ENCODE data around the gene KNCN. TPM values are rescaled to one million over a fixed set of nuclear protein-coding genes. Genes with fewer than 3 reads are reported as not detected.

The KNCN gene
- total RNA-seq, 1 donor from 2014 or later: not detected

DNA sequence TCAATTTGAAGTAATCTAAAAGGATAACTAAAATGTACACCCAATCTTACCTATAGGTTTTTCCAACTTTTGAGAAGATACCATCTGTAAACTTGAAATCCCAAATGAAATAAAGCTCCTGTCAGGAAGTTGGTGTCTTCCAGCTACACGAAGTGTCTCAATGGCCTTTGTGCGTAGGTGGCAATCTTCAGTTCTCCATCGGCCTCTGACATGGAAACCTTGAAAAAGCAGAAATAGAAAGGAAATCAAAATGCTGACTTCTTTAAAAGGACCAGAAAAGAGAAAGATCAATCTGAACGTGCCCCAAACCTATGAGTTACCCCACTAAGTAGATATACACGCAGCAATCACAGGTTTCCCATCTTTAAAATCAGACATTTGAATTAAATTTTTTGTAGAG lies 42.6 kb upstream of the KNCN start:
- peaks cover 36% of the 10 kb centered on the region for H3K36me3 Mint-ChIP-seq (ENCODE audit: unreplicated experiment)
- H3K4me3 Mint-ChIP-seq (ENCODE audit: unreplicated experiment): no peak overlapping the region
- H3K27me3 Mint-ChIP-seq (ENCODE audit: unreplicated experiment): no peaks in the 10 kb centered on the region
- H3K27ac Mint-ChIP-seq (ENCODE audit: unreplicated experiment): no peak overlapping the region
- peaks cover 10% of the 10 kb centered on the region for H3K4me1 Mint-ChIP-seq (ENCODE audit: unreplicated experiment)
- H3K9me3 Mint-ChIP-seq (ENCODE audit: unreplicated experiment): no peaks in the 10 kb centered on the region
- TF ChIP-seq, protein P1, sequence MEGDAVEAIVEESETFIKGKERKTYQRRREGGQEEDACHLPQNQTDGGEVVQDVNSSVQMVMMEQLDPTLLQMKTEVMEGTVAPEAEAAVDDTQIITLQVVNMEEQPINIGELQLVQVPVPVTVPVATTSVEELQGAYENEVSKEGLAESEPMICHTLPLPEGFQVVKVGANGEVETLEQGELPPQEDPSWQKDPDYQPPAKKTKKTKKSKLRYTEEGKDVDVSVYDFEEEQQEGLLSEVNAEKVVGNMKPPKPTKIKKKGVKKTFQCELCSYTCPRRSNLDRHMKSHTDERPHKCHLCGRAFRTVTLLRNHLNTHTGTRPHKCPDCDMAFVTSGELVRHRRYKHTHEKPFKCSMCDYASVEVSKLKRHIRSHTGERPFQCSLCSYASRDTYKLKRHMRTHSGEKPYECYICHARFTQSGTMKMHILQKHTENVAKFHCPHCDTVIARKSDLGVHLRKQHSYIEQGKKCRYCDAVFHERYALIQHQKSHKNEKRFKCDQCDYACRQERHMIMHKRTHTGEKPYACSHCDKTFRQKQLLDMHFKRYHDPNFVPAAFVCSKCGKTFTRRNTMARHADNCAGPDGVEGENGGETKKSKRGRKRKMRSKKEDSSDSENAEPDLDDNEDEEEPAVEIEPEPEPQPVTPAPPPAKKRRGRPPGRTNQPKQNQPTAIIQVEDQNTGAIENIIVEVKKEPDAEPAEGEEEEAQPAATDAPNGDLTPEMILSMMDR (IDR thresholded peaks at IDR 0.05): no peak
- DNase-seq (ENCODE audit: extremely low spot score, unreplicated experiment): no peak

DNA sequence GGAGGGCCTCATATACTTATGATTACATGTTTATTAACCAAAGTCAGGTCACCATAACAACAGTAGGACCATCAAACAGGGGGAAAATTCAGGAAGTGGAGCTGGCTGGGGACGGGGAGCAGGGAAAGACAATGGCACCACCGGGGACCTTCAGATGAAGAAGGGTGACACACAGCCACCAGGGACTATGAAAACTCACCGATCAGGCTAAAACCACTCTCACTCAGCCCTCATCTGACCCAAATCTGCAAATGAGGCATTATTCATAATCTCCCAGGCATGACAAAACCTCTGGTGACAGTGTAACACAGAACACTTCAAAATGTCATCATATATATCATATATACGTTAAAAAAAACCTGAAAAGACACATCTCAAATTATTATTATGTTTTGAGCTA lies 41.4 kb upstream of the KNCN start:
- no peaks in the 10 kb centered on the region for H3K27me3 Mint-ChIP-seq (ENCODE audit: unreplicated experiment)
- peaks cover 38% of the 10 kb centered on the region for H3K36me3 Mint-ChIP-seq (ENCODE audit: unreplicated experiment)
- DNase-seq (ENCODE audit: extremely low spot score, unreplicated experiment): no peak
- H3K9me3 Mint-ChIP-seq (ENCODE audit: unreplicated experiment): no peaks in the 10 kb centered on the region
- peaks cover 10% of the 10 kb centered on the region for H3K4me1 Mint-ChIP-seq (ENCODE audit: unreplicated experiment)
- H3K4me3 Mint-ChIP-seq (ENCODE audit: unreplicated experiment): no peak overlapping the region
- TF ChIP-seq, protein P1 (IDR thresholded peaks at IDR 0.05): no peak
- H3K27ac Mint-ChIP-seq (ENCODE audit: unreplicated experiment): no peak overlapping the region

DNA sequence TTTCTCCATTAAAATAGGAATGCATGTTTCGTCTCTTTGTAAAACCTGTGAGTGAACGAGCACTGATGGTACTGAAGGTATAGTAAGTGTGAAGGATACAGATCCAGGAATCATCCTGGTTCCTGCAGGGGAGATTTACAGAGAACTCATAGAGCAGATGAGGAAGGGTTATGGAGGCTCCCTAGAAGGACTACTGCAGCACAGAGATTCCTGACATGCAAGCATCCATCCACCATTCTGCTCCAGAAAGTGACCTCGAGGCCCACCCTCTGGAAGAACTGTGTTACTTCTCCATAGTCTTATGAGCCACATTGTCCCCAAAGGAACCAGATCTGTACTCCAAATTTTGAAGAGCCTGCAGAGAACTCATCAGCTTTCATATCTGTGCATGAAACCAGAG lies 38.1 kb upstream of the KNCN start:
- no peak overlapping the region for H3K4me3 Mint-ChIP-seq (ENCODE audit: unreplicated experiment)

DNA sequence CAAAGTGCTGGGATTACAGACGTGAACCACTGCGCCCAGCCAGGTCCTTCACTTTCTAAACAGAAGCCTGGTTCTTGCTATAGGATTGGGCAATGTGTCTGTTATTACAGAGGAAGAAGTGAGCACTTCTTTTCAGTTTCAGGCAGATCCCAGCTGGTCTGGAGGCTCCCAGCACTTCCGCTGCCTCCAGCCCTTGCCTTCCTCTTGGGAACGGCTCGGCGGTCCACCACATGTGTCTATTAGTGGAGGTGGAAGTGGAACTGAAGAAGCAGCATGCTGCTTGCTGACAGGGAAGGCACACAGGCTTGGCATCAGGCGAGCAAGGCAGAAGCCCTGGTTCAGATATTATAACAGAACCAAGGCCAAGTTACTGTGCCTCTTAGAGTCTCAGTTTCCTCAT lies 35.6 kb upstream of the KNCN start:
- Mint-ChIP-seq H3K4me1 (ENCODE audit: unreplicated experiment) (no peaks in the 10 kb centered on the region), H3K4me3 (ENCODE audit: unreplicated experiment) (no peak overlapping the region), H3K9me3 (ENCODE audit: unreplicated experiment) (no peaks in the 10 kb centered on the region), H3K36me3 (ENCODE audit: unreplicated experiment) (peaks cover 34% of the 10 kb centered on the region), H3K27ac (ENCODE audit: unreplicated experiment) (no peak overlapping the region), H3K27me3 (ENCODE audit: unreplicated experiment) (no peaks in the 10 kb centered on the region)
- DNase-seq (ENCODE audit: extremely low spot score, unreplicated experiment): no peak
- TF ChIP-seq, protein P1 (IDR thresholded peaks at IDR 0.05): no peak

More for the DNA sequence above, 38.1 kb upstream of the KNCN start:
- TF ChIP-seq, protein P1 (IDR thresholded peaks at IDR 0.05): no peak
- Mint-ChIP-seq H3K27me3 (ENCODE audit: unreplicated experiment) (no peaks in the 10 kb centered on the region), H3K9me3 (ENCODE audit: unreplicated experiment) (no peaks in the 10 kb centered on the region), H3K36me3 (ENCODE audit: unreplicated experiment) (peaks cover 37% of the 10 kb centered on the region), H3K4me1 (ENCODE audit: unreplicated experiment) (no peaks in the 10 kb centered on the region), H3K27ac (ENCODE audit: unreplicated experiment) (no peak overlapping the region)
- no peak for DNase-seq (ENCODE audit: extremely low spot score, unreplicated experiment)

DNA sequence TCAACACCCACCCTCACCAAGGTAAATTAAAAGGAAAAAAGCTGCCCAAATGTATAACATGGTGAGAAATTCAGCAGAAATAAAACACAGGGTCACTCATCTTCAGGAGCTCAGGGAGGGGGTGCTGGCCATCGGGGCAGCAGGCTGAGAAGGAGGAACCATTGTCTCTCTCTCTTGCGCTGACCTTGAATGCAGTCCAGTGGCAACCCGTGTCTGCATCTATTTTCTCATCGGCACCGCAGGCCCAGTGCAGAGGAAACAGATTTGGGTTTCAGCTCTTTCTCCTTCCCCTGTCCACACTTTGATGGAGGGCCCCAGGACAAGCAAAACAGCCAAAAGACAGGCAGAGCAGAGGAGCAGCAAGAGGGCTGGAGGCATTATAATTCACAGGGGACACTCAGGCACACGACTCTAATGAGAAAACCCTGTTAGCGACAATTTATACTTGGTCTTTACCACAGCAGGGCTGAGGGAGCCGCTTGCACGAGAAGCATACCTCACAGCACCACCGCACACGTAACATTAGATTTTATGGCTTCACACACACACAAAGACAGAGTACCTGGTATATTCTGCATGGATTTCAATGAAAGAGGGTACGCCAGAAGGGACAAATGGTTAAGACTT lies 34.0 kb upstream of the KNCN start:
- Mint-ChIP-seq H3K9me3 (ENCODE audit: unreplicated experiment) (no peaks in the 10 kb centered on the region), H3K27me3 (ENCODE audit: unreplicated experiment) (no peaks in the 10 kb centered on the region), H3K36me3 (ENCODE audit: unreplicated experiment) (peaks cover 32% of the 10 kb centered on the region), H3K4me3 (ENCODE audit: unreplicated experiment) (no peak overlapping the region), H3K27ac (ENCODE audit: unreplicated experiment) (no peak overlapping the region), H3K4me1 (ENCODE audit: unreplicated experiment) (no peaks in the 10 kb centered on the region)
- TF ChIP-seq, protein P1 (IDR thresholded peaks at IDR 0.05): no peak
- no peak for DNase-seq (ENCODE audit: extremely low spot score, unreplicated experiment)
